ENCODE measurements around the gene CROT.

The CROT gene

GRCh38 chr7:87339373-87339897 lies 6.0 kb upstream of the CROT start:
- no peak for DNase-seq (ENCODE audit: low read depth in 2 of 2, low spot score in 1 of 2)

- no peak for DNase-seq (ENCODE audit: low read depth in 2 of 2, low spot score in 1 of 2)
Measured at GRCh38 chr7:87341441-87341840, 4.0 kb upstream of the CROT start.

- DNase-seq (ENCODE audit: low read depth in 2 of 2, low spot score in 1 of 2), result no peak
Measured at GRCh38 chr7:87342231-87342630, 3.2 kb upstream of the CROT start.

DNA sequence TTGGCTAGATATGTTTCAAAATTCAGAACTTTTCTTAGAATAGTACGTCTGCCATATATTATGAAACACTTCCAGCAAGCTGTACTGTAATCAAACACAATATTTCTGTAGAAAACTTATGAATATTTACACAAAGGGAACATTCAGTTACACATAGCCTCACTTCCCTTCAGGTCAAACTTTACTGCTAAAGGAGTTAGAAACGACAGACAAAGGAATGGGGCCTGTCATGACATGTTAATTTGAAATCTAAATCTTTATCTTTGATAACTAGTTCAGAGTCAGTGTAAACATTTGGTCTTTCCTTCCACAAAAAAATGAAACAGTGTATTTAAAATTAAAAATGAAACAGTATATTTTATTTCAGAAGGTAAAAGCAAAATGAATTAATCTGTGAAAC lies 1.0 kb upstream of the CROT start:
- no peak for DNase-seq (ENCODE audit: low read depth in 2 of 2, low spot score in 1 of 2)

- DNase-seq (ENCODE audit: low read depth in 2 of 2, low spot score in 1 of 2), result no peak
Measured at GRCh38 chr7:87345962-87346371, 503 bp downstream of the CROT start.

- DNase-seq (ENCODE audit: low read depth in 2 of 2, low spot score in 1 of 2), result no peak
Measured at GRCh38 chr7:87347207-87347606, 1.7 kb downstream of the CROT start.

DNA sequence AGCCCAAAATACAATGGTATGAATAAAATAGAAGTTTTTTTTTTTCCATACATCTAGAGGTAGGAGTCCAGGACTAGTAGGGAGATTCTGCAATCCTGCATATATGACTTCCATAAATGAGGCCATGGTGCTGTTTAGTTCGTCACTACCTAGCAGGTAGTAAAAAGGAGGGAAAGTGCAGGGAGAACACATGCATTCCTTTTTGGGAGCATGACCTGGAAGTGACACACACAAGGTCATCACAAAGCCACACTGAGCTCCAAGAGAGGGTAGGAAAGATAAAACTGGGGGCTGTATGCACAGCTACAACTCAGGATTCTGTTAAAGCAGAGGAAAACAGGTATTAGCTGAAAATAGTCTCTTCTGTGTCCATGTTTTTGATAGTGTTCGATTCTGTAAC lies 2.2 kb downstream of the CROT start:
- no peak for DNase-seq (ENCODE audit: low read depth in 2 of 2, low spot score in 1 of 2)

DNA sequence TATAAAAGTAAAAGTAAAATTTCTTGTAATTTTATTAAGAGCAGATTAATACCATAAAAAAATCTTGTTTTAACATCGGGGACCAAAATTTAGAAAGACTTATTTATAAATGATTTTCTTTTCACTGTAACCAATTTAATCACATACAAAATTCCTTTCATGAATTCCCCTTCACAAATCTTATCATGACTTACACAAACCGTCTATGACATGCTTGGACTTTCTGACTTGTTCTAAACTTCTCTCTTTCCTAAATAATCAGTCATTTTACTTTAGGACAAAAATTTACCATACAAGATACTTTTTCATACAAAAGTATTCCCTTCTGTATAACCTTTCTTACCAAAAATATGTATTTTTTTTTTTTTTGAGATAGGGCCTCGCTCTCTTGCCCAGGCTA lies 9.3 kb downstream of the CROT start:
- no peak for DNase-seq (ENCODE audit: low read depth in 2 of 2, low spot score in 1 of 2)

- no peak for DNase-seq (ENCODE audit: low read depth in 2 of 2, low spot score in 1 of 2)
Measured at GRCh38 chr7:87356448-87356847, 11.0 kb downstream of the CROT start.

GRCh38 chr7:87359366-87359765 lies 13.9 kb downstream of the CROT start:
- DNase-seq (ENCODE audit: low read depth in 2 of 2, low spot score in 1 of 2), result no peak

GRCh38 chr7:87361320-87361719 lies 15.9 kb downstream of the CROT start:
- DNase-seq (ENCODE audit: low read depth in 2 of 2, low spot score in 1 of 2), result no peak

GRCh38 chr7:87363342-87363741 lies 17.9 kb downstream of the CROT start:
- DNase-seq (ENCODE audit: low read depth in 2 of 2, low spot score in 1 of 2), result no peak

DNA sequence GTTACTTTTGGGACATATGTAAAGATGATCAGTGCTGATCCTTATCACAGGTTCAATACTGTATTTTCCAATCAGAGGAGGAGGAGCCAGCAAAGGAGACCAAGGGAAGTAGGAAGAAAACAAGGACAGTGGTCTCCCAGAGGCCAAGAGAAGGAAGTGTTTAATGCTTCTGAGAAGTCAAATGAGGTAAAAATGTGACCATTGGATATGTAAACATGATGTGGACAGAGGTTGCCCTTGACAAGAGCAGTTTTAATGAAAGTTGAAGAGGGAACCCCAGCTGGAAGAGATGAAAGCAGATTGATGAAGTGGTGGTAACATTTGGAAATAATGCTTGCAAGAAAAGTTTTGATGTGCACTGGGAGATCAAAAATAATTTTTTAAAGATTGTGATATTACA lies 18.8 kb downstream of the CROT start:
- DNase-seq (ENCODE audit: low read depth in 2 of 2, low spot score in 1 of 2), result no peak

GRCh38 chr7:87369216-87369615 lies 23.8 kb downstream of the CROT start:
- no peak for DNase-seq (ENCODE audit: low read depth in 2 of 2, low spot score in 1 of 2)

DNA sequence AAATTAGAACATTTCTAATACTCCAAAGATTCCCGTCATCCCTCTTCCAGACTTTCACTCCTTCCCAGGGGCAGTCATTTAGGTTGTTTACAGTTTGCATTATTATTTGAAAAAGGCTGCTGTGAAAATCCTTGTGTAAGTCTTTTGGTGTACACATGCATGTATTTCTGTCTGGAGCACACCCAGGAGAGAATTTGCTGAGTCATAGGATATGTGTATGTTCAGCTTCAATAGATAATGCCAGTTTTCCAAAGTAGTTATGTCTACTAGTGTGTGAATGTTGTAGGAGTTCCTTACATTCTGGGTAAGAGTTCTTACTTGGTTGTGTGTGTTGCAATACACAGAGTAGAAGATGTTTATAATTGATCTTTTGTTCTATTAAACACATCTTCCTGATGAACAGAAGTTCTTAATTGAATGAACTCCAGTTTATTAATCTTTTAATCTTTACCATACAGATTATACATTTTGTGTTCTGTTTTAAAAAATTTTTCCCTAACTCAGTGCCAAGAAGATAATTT lies 25.3 kb downstream of the CROT start:
- no peak for DNase-seq (ENCODE audit: low read depth in 2 of 2, low spot score in 1 of 2)

DNA sequence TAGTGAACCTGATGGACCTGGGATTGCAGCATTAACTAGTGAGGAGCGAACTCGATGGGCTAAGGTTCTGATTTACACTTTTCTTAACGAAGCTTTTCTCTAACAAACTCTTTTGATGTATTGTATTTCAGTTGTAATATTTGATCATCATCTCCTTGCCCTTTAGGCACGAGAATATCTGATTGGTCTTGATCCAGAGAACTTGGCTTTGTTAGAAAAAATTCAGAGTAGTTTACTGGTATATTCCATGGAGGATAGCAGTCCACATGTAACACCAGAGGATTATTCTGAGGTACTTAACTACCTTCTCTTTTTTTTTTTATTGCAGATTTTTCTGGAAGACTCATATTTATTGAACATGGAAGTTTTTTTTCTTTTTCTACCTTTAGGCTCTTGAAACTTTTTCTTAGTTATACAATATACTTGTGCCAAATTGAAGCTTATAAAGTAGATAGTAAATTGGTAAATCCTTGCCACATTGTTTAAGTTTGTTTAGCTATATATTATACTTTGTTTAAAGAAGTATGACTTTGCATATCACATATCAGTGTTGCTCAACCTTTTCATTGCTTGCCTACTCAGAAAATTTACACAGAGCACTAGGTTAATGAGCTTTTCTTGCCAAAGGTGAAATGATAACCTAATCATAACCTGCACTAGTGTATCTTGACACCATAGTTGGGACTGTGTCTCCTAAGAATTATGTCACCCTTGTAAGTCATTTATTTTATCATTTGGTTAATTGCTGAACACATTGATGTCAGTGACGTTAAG lies 30.4 kb downstream of the CROT start:
- DNase-seq (ENCODE audit: low read depth in 2 of 2, low spot score in 1 of 2), result no peak

- no peak for DNase-seq (ENCODE audit: low read depth in 2 of 2, low spot score in 1 of 2)
Measured at GRCh38 chr7:87380905-87381304, 35.4 kb downstream of the CROT start.

DNA sequence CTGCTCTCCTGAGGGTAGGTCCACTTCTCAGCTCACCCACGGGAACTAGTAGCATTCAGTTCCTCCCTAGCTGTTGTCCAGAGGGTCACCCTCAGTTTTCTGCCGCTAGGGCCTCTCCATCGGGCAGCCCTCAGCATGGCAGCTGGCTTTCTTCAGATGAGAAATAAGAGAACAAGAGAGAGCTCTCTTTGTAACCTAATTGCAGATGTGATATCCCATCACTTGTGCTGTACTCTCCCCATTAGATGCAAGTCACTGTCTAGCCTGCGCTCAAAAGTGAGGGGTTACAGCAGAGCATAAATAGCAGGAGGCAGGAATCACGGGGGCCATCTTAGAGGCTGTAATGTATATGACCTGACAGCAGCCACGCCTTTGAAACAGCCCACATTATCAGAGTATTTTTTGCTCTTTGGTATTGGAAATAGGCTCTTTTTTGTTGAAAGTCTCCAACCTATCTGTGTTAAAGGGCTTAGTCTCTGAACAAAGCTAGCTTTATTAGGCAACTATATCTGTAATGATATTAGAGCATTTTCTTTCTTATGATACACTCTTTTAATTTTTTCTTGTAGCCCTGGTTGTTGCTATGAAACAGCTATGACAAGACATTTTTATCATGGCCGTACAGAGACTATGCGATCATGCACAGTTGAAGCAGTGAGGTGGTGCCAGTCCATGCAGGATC lies 45.7 kb downstream of the CROT start:
- DNase-seq (ENCODE audit: low read depth in 2 of 2, low spot score in 1 of 2), result no peak

DNA sequence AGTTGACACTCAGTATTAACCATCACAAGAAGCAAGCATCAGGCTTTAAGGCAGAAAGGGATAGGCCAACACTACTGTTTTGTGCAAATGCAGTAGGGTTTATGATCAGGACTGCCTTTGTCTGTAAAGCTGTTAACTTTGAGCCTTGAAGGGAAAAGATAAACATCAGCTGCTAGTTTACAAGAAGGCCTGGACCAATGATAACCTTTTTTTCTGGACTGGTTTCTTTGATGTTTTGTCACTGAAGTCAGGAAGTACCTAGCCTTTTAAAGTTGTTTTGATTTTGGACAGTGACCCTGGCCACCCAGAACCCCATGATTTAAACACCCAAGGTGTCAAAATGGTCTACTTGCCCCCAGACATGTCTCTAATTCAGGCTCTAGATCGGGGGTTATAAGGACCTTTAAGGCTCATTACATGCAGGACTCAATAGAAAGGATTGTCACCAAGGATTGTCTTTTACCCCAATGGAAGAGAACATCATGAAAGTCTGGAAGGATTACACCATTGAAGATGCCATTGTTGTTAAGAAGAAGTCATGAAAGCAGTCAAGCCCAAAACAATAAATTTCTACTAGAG lies 50.1 kb downstream of the CROT start:
- DNase-seq (ENCODE audit: low read depth in 2 of 2, low spot score in 1 of 2), result no peak

DNA sequence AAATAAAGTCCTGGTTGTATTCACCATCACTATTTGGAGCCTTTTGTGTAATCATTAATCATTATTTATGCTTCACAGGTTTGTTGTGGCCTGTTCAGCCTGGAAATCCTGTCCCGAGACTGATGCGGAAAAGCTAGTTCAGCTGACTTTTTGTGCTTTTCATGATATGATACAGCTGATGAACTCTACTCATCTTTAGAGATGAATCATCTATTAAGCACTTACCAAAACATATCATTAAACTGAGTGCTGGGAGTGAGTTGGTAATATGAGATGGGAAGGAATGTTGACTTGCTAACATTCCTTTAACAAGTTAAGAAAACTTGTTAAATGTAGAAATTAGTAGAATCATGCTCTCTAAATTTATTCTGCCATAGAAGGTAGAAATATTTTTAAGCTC lies 53.0 kb downstream of the CROT start:
- no peak for DNase-seq (ENCODE audit: low read depth in 2 of 2, low spot score in 1 of 2)

- DNase-seq (ENCODE audit: low read depth in 2 of 2, low spot score in 1 of 2), result no peak
Measured at GRCh38 chr7:87404674-87405073, 59.2 kb downstream of the CROT start.

GRCh38 chr7:87411186-87411585 lies 65.7 kb downstream of the CROT start:
- DNase-seq (ENCODE audit: low read depth in 2 of 2, low spot score in 1 of 2), result no peak

Measured in stimulated activated CD8-positive, alpha-beta memory T cell treated with anti-CD3 and anti-CD28 coated beads, Interleukin-4, amount 100 ng/mL, for 4 hours (primary cell).